DMS153 (cell line): ENCODE results near the gene GSG1L.
"Not testable (repeated sequence)": the region's sequence is repeated elsewhere in the genome, so short reads cannot be mapped to it uniquely, and the experiment has no call there.

ENCODE experiments used
- DNase-seq: peaks from one replicate; lab custom pipeline; 2025; lab: John Stamatoyannopoulos, UW

The GSG1L gene

GRCh38 chr16:27753563-27753962 is 310.0 kb downstream of the GSG1L start:
- no peak for DNase-seq

- DNase-seq = no peak
Measured at GRCh38 chr16:27752241-27752640, 311.3 kb downstream of the GSG1L start.

- no peak for DNase-seq
Measured at GRCh38 chr16:27751676-27752075, 311.8 kb downstream of the GSG1L start.

GRCh38 chr16:27751233-27751632 is 312.3 kb downstream of the GSG1L start:
- no peak for DNase-seq

GRCh38 chr16:27749946-27750345 is 313.6 kb downstream of the GSG1L start:
- DNase-seq = no peak

DNA sequence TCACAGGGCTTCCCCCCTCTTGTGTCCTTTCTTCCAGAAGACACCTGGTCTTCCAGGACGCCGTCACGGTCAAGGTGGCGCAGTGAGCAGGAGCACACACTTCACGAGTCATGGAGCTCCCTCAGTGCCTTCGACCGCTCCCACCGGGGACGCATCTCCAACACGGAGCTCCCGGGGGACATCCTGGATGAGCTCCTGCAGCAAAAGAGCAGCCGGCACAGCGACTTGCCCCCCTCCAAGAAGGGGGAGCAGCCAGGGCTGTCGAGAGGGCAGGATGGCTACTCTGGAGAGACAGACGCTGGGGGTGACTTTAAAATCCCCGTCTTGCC is 314.0 kb downstream of the GSG1L start:
- no peak for DNase-seq

- DNase-seq = peak; percentile 26
Measured at GRCh38 chr16:27748868-27749546, 314.5 kb downstream of the GSG1L start.

DNA sequence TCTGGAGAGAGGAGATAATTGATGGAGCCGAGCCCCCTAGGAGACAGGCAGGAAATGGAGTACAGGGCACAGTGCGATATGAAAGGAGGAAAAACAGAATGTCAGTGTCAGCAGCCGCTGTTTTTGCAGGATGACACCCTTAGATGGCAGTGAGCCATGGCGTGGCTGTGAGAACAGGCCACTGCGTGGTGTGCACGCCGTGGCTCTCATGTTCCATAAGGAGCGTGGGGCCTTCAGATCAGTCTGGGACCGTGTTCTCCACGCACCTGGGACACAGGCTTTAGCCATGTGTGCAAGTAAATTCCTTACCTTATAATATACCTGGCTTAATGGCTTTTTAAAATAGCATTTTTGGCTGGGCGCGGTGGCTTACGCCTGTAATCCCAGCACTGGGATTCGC is 315.6 kb downstream of the GSG1L start:
- no peak for DNase-seq

- no peak for DNase-seq
Measured at GRCh38 chr16:27746076-27746855, 317.2 kb downstream of the GSG1L start.

- no peak for DNase-seq
Measured at GRCh38 chr16:27745348-27745747, 318.2 kb downstream of the GSG1L start.

GRCh38 chr16:27743963-27744362 is 319.6 kb downstream of the GSG1L start:
- DNase-seq = no peak

GRCh38 chr16:27743001-27743400 is 320.5 kb downstream of the GSG1L start:
- DNase-seq = not testable (repeated sequence)

- no peak for DNase-seq
Measured at GRCh38 chr16:27742333-27742732, 321.2 kb downstream of the GSG1L start.

GRCh38 chr16:27740496-27741201 is 322.9 kb downstream of the GSG1L start:
- no peak for DNase-seq

- no peak for DNase-seq
Measured at GRCh38 chr16:27739606-27740357, 323.7 kb downstream of the GSG1L start.

GRCh38 chr16:27738596-27738995 is 324.9 kb downstream of the GSG1L start:
- no peak for DNase-seq
